ENCODE results near the gene IRS2. TPM values are rescaled to one million over a fixed set of nuclear protein-coding genes. Genes with fewer than 3 reads are reported as not detected.

Gene IRS2
- total and polyA plus RNA-seq, 2 of the 8 experiments (the other 6 are each of a cell fraction or from before 2014, with no cell fraction given): 2.6 to 17.0 TPM

DNA sequence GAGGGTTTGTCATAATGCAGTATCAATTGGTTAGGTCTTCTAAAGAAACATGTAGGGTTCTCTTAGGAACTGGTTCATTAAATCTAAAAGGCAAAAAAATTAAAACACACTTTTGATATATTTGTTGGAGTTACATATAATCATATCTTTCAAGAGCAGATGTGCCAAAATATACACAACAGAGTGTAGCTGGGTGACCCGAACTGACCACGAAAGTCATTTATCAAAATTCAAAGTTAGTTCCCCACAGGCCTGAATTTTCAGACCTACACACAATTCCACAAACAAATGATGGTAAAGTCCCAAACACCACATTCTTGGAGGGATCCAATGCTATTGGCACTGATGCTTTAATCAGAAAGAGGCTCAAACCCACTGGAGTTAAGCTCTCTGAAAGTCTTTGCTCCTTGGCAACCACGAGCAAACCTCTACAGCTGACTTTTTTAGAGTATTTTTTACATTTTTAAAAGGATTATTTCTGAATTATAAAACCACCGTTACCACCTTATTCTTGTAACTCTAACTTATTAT is 50.9 kb downstream of the IRS2 start (continued):
- TF ChIP-seq CTCF (IDR thresholded peaks at IDR 0.05; ENCODE audit: control extremely low read depth in 1 of 3, insufficient read depth in 1 of 3, low read depth in 1 of 3, low read length in 3 of 3) (no peak), HDAC2 (IDR thresholded peaks at IDR 0.05; ENCODE audit: borderline replicate concordance in 1 of 2, low read depth in 2 of 2, low read length in 2 of 2) (no peak), CHD7 (IDR thresholded peaks at IDR 0.05; ENCODE audit: insufficient replicate concordance, low read length) (no peak)

Measured in H1 (cell line).